Measurements from ENCODE around the gene SNTB2. TPM values are rescaled to one million over a fixed set of nuclear protein-coding genes. Genes with fewer than 3 reads are reported as not detected.

SNTB2 gene
- total RNA-seq, 4 donors from 2014 or later = 13.3 to 36.8 (median 33.0) TPM

- ATAC-seq (no peak), DNase-seq (no peak)
- in situ Hi-C loops (cut with MboI; ENCODE audit: low sequenced_read_pairs in 4 of 4) (no loop called here), intact Hi-C loops (cut with DNase I; ENCODE audit: low total_unique reads) (no loop called here)
- no peaks in the 10 kb centered on the region for H3K27me3 ChIP-seq
- H3K27ac ChIP-seq = no peak overlapping the region
- no peaks in the 10 kb centered on the region for H3K36me3 ChIP-seq
- no peaks in the 10 kb centered on the region for H3K9me3 ChIP-seq
- TF ChIP-seq CTCF (IDR thresholded peaks at IDR 0.05 in 4 of 5, conservative IDR thresholded peaks at IDR 0.05 in 1 of 5) (no peak), POLR2A (IDR thresholded peaks at IDR 0.05) (no peak)
- peaks cover 4 to 7% of the 10 kb centered on the region in 2 donors for H3K4me1 ChIP-seq
- H3K4me3 ChIP-seq = no peak overlapping the region
Measured at GRCh38 chr16:69223882-69224281, 36.9 kb downstream of the SNTB2 start.

- in situ Hi-C loops (cut with MboI; ENCODE audit: low sequenced_read_pairs in 4 of 4) (no loop called here), intact Hi-C loops (cut with DNase I; ENCODE audit: low total_unique reads) (no loop called here)
- TF ChIP-seq CTCF (IDR thresholded peaks at IDR 0.05 in 4 of 5, conservative IDR thresholded peaks at IDR 0.05 in 1 of 5) (no peak), POLR2A (IDR thresholded peaks at IDR 0.05) (no peak)
- DNase-seq (no peak), ATAC-seq (no peak)
- H3K36me3 ChIP-seq = no peaks in the 10 kb centered on the region
- no peak overlapping the region for H3K4me3 ChIP-seq
- H3K27ac ChIP-seq = peak overlapping the region in 1 of 4 donors; percentile 3
- H3K27me3 ChIP-seq = no peaks in the 10 kb centered on the region
- H3K9me3 ChIP-seq = no peaks in the 10 kb centered on the region
- H3K4me1 ChIP-seq = peaks cover 4 to 7% of the 10 kb centered on the region in 2 donors
Measured at GRCh38 chr16:69225121-69225520, 38.2 kb downstream of the SNTB2 start.

- Histone ChIP-seq H3K4me3 (no peak overlapping the region), H3K27me3 (no peaks in the 10 kb centered on the region), H3K9me3 (no peaks in the 10 kb centered on the region), H3K27ac (no peak overlapping the region), H3K36me3 (no peaks in the 10 kb centered on the region), H3K4me1 (peaks cover 3 to 8% of the 10 kb centered on the region in 2 donors)
- no peak for DNase-seq
- in situ Hi-C loops (cut with MboI; ENCODE audit: low sequenced_read_pairs in 4 of 4) = no loop called here
- TF ChIP-seq POLR2A (IDR thresholded peaks at IDR 0.05) (no peak), CTCF (IDR thresholded peaks at IDR 0.05 in 4 of 5, conservative IDR thresholded peaks at IDR 0.05 in 1 of 5) (no peak)
- intact Hi-C loops (cut with DNase I; ENCODE audit: low total_unique reads) = no loop called here
- ATAC-seq = no peak
Measured at GRCh38 chr16:69233124-69233523, 46.2 kb downstream of the SNTB2 start.

GRCh38 chr16:69234460-69234859 lies 47.5 kb downstream of the SNTB2 start:
- TF ChIP-seq CTCF (IDR thresholded peaks at IDR 0.05 in 4 of 5, conservative IDR thresholded peaks at IDR 0.05 in 1 of 5) = no peak
- DNase-seq (no peak), ATAC-seq (no peak)
- intact Hi-C loops (cut with DNase I; ENCODE audit: low total_unique reads) = no loop called here
- no peaks in the 10 kb centered on the region for H3K9me3 ChIP-seq
- H3K4me3 ChIP-seq = no peak overlapping the region
- H3K36me3 ChIP-seq = no peaks in the 10 kb centered on the region
- H3K4me1 ChIP-seq = peaks cover 7 to 14% of the 10 kb centered on the region in 2 donors
- no peaks in the 10 kb centered on the region for H3K27me3 ChIP-seq
- in situ Hi-C loops (cut with MboI; ENCODE audit: low sequenced_read_pairs in 4 of 4) = no loop called here
- no peak overlapping the region for H3K27ac ChIP-seq

- Histone ChIP-seq H3K27ac (no peak overlapping the region), H3K36me3 (no peaks in the 10 kb centered on the region), H3K9me3 (no peaks in the 10 kb centered on the region), H3K4me1 (peaks cover 7 to 14% of the 10 kb centered on the region in 2 donors), H3K4me3 (no peak overlapping the region), H3K27me3 (no peaks in the 10 kb centered on the region)
- TF ChIP-seq POLR2A (IDR thresholded peaks at IDR 0.05) (no peak), CTCF (IDR thresholded peaks at IDR 0.05 in 4 of 5, conservative IDR thresholded peaks at IDR 0.05 in 1 of 5) (no peak)
- in situ Hi-C loops (cut with MboI; ENCODE audit: low sequenced_read_pairs in 4 of 4) (no loop called here), intact Hi-C loops (cut with DNase I; ENCODE audit: low total_unique reads) (no loop called here)
- ATAC-seq = no peak
- DNase-seq = no peak
Measured at GRCh38 chr16:69236319-69236718, 49.4 kb downstream of the SNTB2 start.
